ENCODE measurements around the gene CREM. TPM values are rescaled to one million over a fixed set of nuclear protein-coding genes. Genes with fewer than 3 reads are reported as not detected.

CREM gene
- total and polyA plus RNA-seq, 3 donors from 2014 or later: 156 to 405 (median 266) TPM

GRCh38 chr10:35140727-35141126 is 14.1 kb downstream of the CREM start:
- H3K27me3 ChIP-seq: no peaks in the 10 kb centered on the region
- no peaks in the 10 kb centered on the region for H3K36me3 ChIP-seq (ENCODE audit: low read depth, missing control alignments)
- no peak for TF ChIP-seq POLR2A (IDR thresholded peaks at IDR 0.05)
- no peak for TF ChIP-seq CTCF (IDR thresholded peaks at IDR 0.05)
- DNase-seq: no peak
- H3K27ac ChIP-seq: no peak overlapping the region
- intact Hi-C loops (cut with DNase I; ENCODE audit: low total_unique reads): no loop called here
- H3K4me1 ChIP-seq: no peaks in the 10 kb centered on the region
- H3K9me3 ChIP-seq: no peaks in the 10 kb centered on the region
- 66 to 69% methylated on average over 3 of the region's 3 CpGs for WGBS, 2 donors
- H3K4me3 ChIP-seq: no peak overlapping the region

- Histone ChIP-seq H3K27ac (no peak overlapping the region), H3K9me3 (no peaks in the 10 kb centered on the region), H3K36me3 (ENCODE audit: low read depth, missing control alignments) (no peaks in the 10 kb centered on the region), H3K27me3 (no peaks in the 10 kb centered on the region), H3K4me3 (no peak overlapping the region), H3K4me1 (peaks cover 12% of the 10 kb centered on the region)
- no peak for DNase-seq
- intact Hi-C loops (cut with DNase I; ENCODE audit: low total_unique reads): no loop called here
- WGBS, 2 donors: 94 to 95% methylated on average over 6 of the region's 6 CpGs
- TF ChIP-seq CTCF (IDR thresholded peaks at IDR 0.05): no peak
- TF ChIP-seq POLR2A (IDR thresholded peaks at IDR 0.05): no peak
These were observed 23.7 kb downstream of the CREM start for GRCh38 chr10:35150308-35150707.

GRCh38 chr10:35152992-35153391 is 26.3 kb downstream of the CREM start:
- DNase-seq: no peak
- Histone ChIP-seq H3K9me3 (no peaks in the 10 kb centered on the region), H3K4me3 (no peak overlapping the region), H3K4me1 (peaks cover 12% of the 10 kb centered on the region), H3K27ac (peak overlapping the region in 1 of 2 donors; percentile 12), H3K27me3 (no peaks in the 10 kb centered on the region), H3K36me3 (ENCODE audit: low read depth, missing control alignments) (no peaks in the 10 kb centered on the region)
- intact Hi-C loops (cut with DNase I; ENCODE audit: low total_unique reads): no loop called here
- 82 to 85% methylated on average over 3 of the region's 3 CpGs for WGBS, 2 donors
- TF ChIP-seq CTCF (IDR thresholded peaks at IDR 0.05): no peak
- TF ChIP-seq POLR2A (IDR thresholded peaks at IDR 0.05): no peak

- Histone ChIP-seq H3K36me3 (ENCODE audit: low read depth, missing control alignments) (no peaks in the 10 kb centered on the region), H3K9me3 (no peaks in the 10 kb centered on the region), H3K27ac (peak overlapping the region in 1 of 2 donors; percentile 12), H3K4me1 (peaks cover 12% of the 10 kb centered on the region), H3K27me3 (no peaks in the 10 kb centered on the region), H3K4me3 (no peak overlapping the region)
- no peak for DNase-seq
- intact Hi-C loops (cut with DNase I; ENCODE audit: low total_unique reads): no loop called here
- WGBS, 2 donors: 39 to 47% methylated on average over 4 of the region's 4 CpGs
- no peak for TF ChIP-seq CTCF (IDR thresholded peaks at IDR 0.05)
- TF ChIP-seq POLR2A (IDR thresholded peaks at IDR 0.05): no peak
These were observed 27.1 kb downstream of the CREM start for GRCh38 chr10:35153716-35154115.

GRCh38 chr10:35160743-35161142 is 34.1 kb downstream of the CREM start:
- Histone ChIP-seq H3K36me3 (ENCODE audit: low read depth, missing control alignments) (no peaks in the 10 kb centered on the region), H3K4me3 (no peak overlapping the region), H3K27ac (no peak overlapping the region), H3K4me1 (no peaks in the 10 kb centered on the region), H3K27me3 (no peaks in the 10 kb centered on the region), H3K9me3 (no peaks in the 10 kb centered on the region)
- intact Hi-C loops (cut with DNase I; ENCODE audit: low total_unique reads): no loop called here
- 45 to 92% methylated on average over 1 of the region's 1 CpG for WGBS, 2 donors
- TF ChIP-seq POLR2A (IDR thresholded peaks at IDR 0.05): no peak
- TF ChIP-seq CTCF (IDR thresholded peaks at IDR 0.05): no peak
- DNase-seq: no peak

All from testis (tissue), 3 donors.